IMR-90 (cell line): ENCODE results near the gene APOC4. TPM values are rescaled to one million over a fixed set of nuclear protein-coding genes. Genes with fewer than 3 reads are reported as not detected.

ENCODE experiments used
- ATAC-seq: fragments of 200-7000 bp; cut with Tn5 transposase; 2 replicates; pipeline ENCODE4 v1.9.1; 2020; ENCODE audit warnings: low read depth, mild to moderate bottlenecking, moderate library complexity
- BruUV-seq: library from RNA; stranded (reverse); fragments of 400-500 nt; replicated peaks from 2 replicates; lab custom pipeline; 2021; lab: Mats Ljungman, UMichigan
- CTCF ChIA-PET: fragments of 300-600 bp; formaldehyde crosslinking; extraction: SDS; loops from one replicate; lab custom pipeline; 2021; ENCODE audit warnings: antibody characterized with exemption; lab: Yijun Ruan, JAX
- POLR2A ChIA-PET: fragments of 300-600 bp; sonication (Branson Sonifier 250); formaldehyde crosslinking; loops from one replicate; lab custom pipeline; 2022; ENCODE audit warnings: antibody characterized with exemption; ENCODE audit not compliant: unreplicated experiment; lab: Charles Lee
- DNase-seq: peaks from one replicate; pipeline ENCODE4 v3.0.0; 2013
- H2AFZ ChIP-seq: replicated peaks from 2 replicates; pipeline ENCODE3; 2013; ENCODE audit warnings: low read length, mild to moderate bottlenecking; ENCODE audit not compliant: poor library complexity
- H2AK5ac ChIP-seq: 2 replicates; pipeline ENCODE4 v1.6.1; 2013; ENCODE audit warnings: low read depth, low read length, inconsistent platforms
- H2AK9ac ChIP-seq: replicated peaks from 2 replicates; pipeline ENCODE3; 2013; ENCODE audit warnings: mild to moderate bottlenecking, low read depth, low read length, moderate library complexity; ENCODE audit not compliant: poor library complexity
- H2BK120ac ChIP-seq: 2 replicates; pipeline ENCODE4 v1.6.1; 2013; ENCODE audit warnings: low read depth, low read length, inconsistent platforms
- H2BK15ac ChIP-seq: 3 replicates; pipeline ENCODE4 v1.6.1; 2013; ENCODE audit warnings: low read depth, low read length, inconsistent platforms
- H2BK20ac ChIP-seq: 2 replicates; pipeline ENCODE4 v1.6.1; 2013; ENCODE audit warnings: low read depth, mild to moderate bottlenecking, inconsistent platforms, low read length, moderate library complexity
- H2BK5ac ChIP-seq: 2 replicates; pipeline ENCODE4 v1.6.1; 2013; ENCODE audit warnings: mild to moderate bottlenecking, low read depth, low read length, inconsistent platforms; ENCODE audit not compliant: poor library complexity, severe bottlenecking
- H3K14ac ChIP-seq: replicated peaks from 2 replicates; pipeline ENCODE4 v1.6.1; 2013; ENCODE audit warnings: low read depth, low read length, inconsistent platforms
- H3K18ac ChIP-seq: 2 replicates; pipeline ENCODE4 v1.6.1; 2013; ENCODE audit warnings: low read depth, low read length, control low read depth
- H3K23ac ChIP-seq: 2 replicates; pipeline ENCODE4 v1.6.1; 2013; ENCODE audit warnings: low read depth, low read length, inconsistent platforms
- H3K27ac ChIP-seq: 2 replicates; pipeline ENCODE4 v1.5.1; 2013; ENCODE audit warnings: mild to moderate bottlenecking, control low read depth, low read length; ENCODE audit not compliant: insufficient read depth
- H3K27me3 ChIP-seq: 2 replicates; pipeline ENCODE4 v1.6.1; 2013; ENCODE audit warnings: low read length; ENCODE audit not compliant: control insufficient read depth, insufficient read depth
- H3K36me3 ChIP-seq: 2 replicates; pipeline ENCODE4 v1.6.1; 2013; ENCODE audit warnings: low read length, mixed read lengths; ENCODE audit not compliant: control insufficient read depth, insufficient read depth
- H3K4ac ChIP-seq: 2 replicates; pipeline ENCODE4 v1.6.1; 2013; ENCODE audit warnings: low read depth, low read length, inconsistent platforms
- H3K4me1 ChIP-seq: 2 replicates; pipeline ENCODE4 v1.6.1; 2013; ENCODE audit warnings: low read length, mixed read lengths; ENCODE audit not compliant: control insufficient read depth, insufficient read depth
- H3K4me2 ChIP-seq: 2 replicates; pipeline ENCODE4 v1.6.1; 2013; ENCODE audit warnings: low read depth, mild to moderate bottlenecking, control low read depth, low read length, moderate library complexity
- H3K4me3 ChIP-seq: 2 replicates; pipeline ENCODE4 v1.5.1; 2013; ENCODE audit warnings: low read depth, mild to moderate bottlenecking, control low read depth, low read length, moderate library complexity; ENCODE audit not compliant: insufficient read depth
- H3K56ac ChIP-seq: 2 replicates; pipeline ENCODE4 v1.6.1; 2013; ENCODE audit warnings: low read length, inconsistent platforms; ENCODE audit not compliant: insufficient read depth; ENCODE audit errors: extremely low read depth
- H3K79me1 ChIP-seq, 2 experiments: 2 replicates each; pipeline ENCODE4 v1.6.1; 2013; ENCODE audit warnings: low read length in 2 of 2, inconsistent platforms in 1 of 2, low read depth in 1 of 2
- H3K9ac ChIP-seq: 2 replicates; pipeline ENCODE4 v1.6.1; 2013; ENCODE audit warnings: low read depth, low read length, control low read depth
- H3K9me1 ChIP-seq: 2 replicates; pipeline ENCODE4 v1.6.1; 2013; ENCODE audit warnings: low read length, inconsistent platforms; ENCODE audit not compliant: insufficient read depth
- H3K9me3 ChIP-seq: 2 replicates; pipeline ENCODE4 v1.6.1; 2013; ENCODE audit warnings: low read length; ENCODE audit not compliant: control insufficient read depth, insufficient read depth
- H4K20me1 ChIP-seq: 2 replicates; pipeline ENCODE4 v1.6.1; 2013; ENCODE audit warnings: low read length, inconsistent platforms; ENCODE audit not compliant: insufficient read depth
- H4K5ac ChIP-seq: 2 replicates; pipeline ENCODE4 v1.6.1; 2013; ENCODE audit warnings: mild to moderate bottlenecking, low read depth, low read length, control low read depth
- H4K8ac ChIP-seq, 2 experiments: 2 replicates each; pipeline ENCODE4 v1.6.1; 2013; ENCODE audit warnings: low read depth in 2 of 2, low read length in 2 of 2, control low read depth in 1 of 2, inconsistent platforms in 1 of 2
- H4K91ac ChIP-seq: 2 replicates; pipeline ENCODE4 v1.6.1; 2013; ENCODE audit warnings: low read depth, low read length, inconsistent platforms; ENCODE audit not compliant: insufficient read depth
- FOS ChIP-seq: fragments of 150-350 bp; IDR thresholded peaks from 2 replicates; pipeline ENCODE4 v1.6.1; 2016; ENCODE audit warnings: low read depth, low read length
- MXI1 ChIP-seq: IDR thresholded peaks from 2 replicates; pipeline ENCODE4 v1.6.1; 2012; ENCODE audit warnings: low read depth, mild to moderate bottlenecking, low read length, moderate library complexity, borderline replicate concordance
- RAD21 ChIP-seq: IDR thresholded peaks from 2 replicates; pipeline ENCODE4 v1.6.1; 2012; ENCODE audit warnings: low read length, improper control_type of control experiment
- WGBS, 2 experiments: methylation state at CpG; one replicate each; pipeline versions ENCODE4 v1.1.5 to v1.1.7; 2013; ENCODE audit warnings: missing lambda C conversion rate in 2 of 2; ENCODE audit not compliant: insufficient read length in 1 of 2; ENCODE audit errors: extremely low coverage in 2 of 2; 5-methylcytosine and 5-hydroxymethylcytosine counted together
- dilution Hi-C: fragments of 300-500 bp; cut with HindIII; formaldehyde crosslinking; loops from one replicate; pipeline ENCODE4 v1.14.3; 2018; ENCODE audit warnings: low sequenced_read_pairs; ENCODE audit not compliant: unreplicated experiment
- in situ Hi-C: fragments of 300-500 bp; cut with MboI; formaldehyde crosslinking; loops from 3 replicates; pipeline ENCODE4 v1.14.3; 2019; ENCODE audit warnings: low sequenced_read_pairs, inconsistent platforms, mixed read lengths
- intact Hi-C: fragments of 100-400 bp; cut with micrococcal nuclease; formaldehyde crosslinking; loops from 2 replicates; pipeline ENCODE4 v1.10.0; 2022
- polyA plus RNA-seq, 3 experiments: library from polyadenylated mRNA; depleted of rRNA; stranded (reverse); fragments of >200 nt; gene quantifications; 2 replicates each; pipeline ENCODE4 v1.2.3, GENCODE V29; 2012; ENCODE audit warnings: low replicate concordance in 1 of 3
- total RNA-seq: library from RNA; depleted of rRNA; stranded (reverse); fragments of >200 nt; gene quantifications from 2 replicates; pipeline ENCODE4 v1.2.3, GENCODE V29; 2012

Gene APOC4
- total and polyA plus RNA-seq, 2 of the 4 experiments (the other 2 are of a cell fraction): not detected

GRCh38 chr19:44988273-44988672 lies 46.2 kb downstream of the APOC4 start:
- H3K56ac ChIP-seq: no peak overlapping the region
- H4K20me1 ChIP-seq: peaks cover 14% of the 10 kb centered on the region
- ATAC-seq: no peak
- no peak overlapping the region for H2BK15ac ChIP-seq
- no peak overlapping the region for H3K14ac ChIP-seq
- no peaks in the 10 kb centered on the region for H3K9me1 ChIP-seq
- no peak overlapping the region for H4K8ac ChIP-seq
- WGBS, 2 experiments: 93% methylated on average over 5 of the region's 9 CpGs; no CpG with 5 or more reads in 1 of the 2 experiments
- no TSS peak for BruUV-seq
- H2AK9ac ChIP-seq: no peak overlapping the region
- no peak overlapping the region for H3K9ac ChIP-seq
- peaks cover 0 to 8% of the 10 kb centered on the region in 2 experiments; a peak in 1 of 4 replicates for H3K79me1 ChIP-seq
- no peak overlapping the region for H4K5ac ChIP-seq
- no peak overlapping the region for H3K23ac ChIP-seq
- in situ Hi-C loops: no loop called here
- no peak overlapping the region for H4K91ac ChIP-seq
- no peak overlapping the region for H3K4me3 ChIP-seq
- intact Hi-C loops: no loop called here
- H2BK120ac ChIP-seq: no peak overlapping the region
- DNase-seq: no peak
- H3K4ac ChIP-seq: no peak overlapping the region
- POLR2A ChIA-PET: no interaction called here
- TF ChIP-seq MXI1 (no peak), RAD21 (no peak), FOS (no peak)
- CTCF ChIA-PET: interaction anchor here (0.6 kb wide), 1 partner anchor 78 kb away, joined by 3 read pairs; no protein-coding TSS in a partner anchor
- H3K4me2 ChIP-seq: no peak overlapping the region
- H2BK20ac ChIP-seq: no peak overlapping the region
- no peak overlapping the region for H2BK5ac ChIP-seq
- no peaks in the 10 kb centered on the region for H3K9me3 ChIP-seq
- no peak overlapping the region for H2AK5ac ChIP-seq
- no peak overlapping the region for H3K18ac ChIP-seq
- H3K36me3 ChIP-seq: peaks cover 72% of the 10 kb centered on the region
- no peak overlapping the region for H2AFZ ChIP-seq
- dilution Hi-C loops: no loop called here
- no peaks in the 10 kb centered on the region for H3K27me3 ChIP-seq
- H3K27ac ChIP-seq: no peak overlapping the region
- H3K4me1 ChIP-seq: no peaks in the 10 kb centered on the region
